ENCODE data around the gene PM20D1. TPM values are rescaled to one million over a fixed set of nuclear protein-coding genes. Genes with fewer than 3 reads are reported as not detected.

Gene PM20D1
- polyA plus RNA-seq, 1 donor: not detected

Other genes starting within 250 kb of the PM20D1 start
- 14.2 TPM for gene ELK4, start 218.1 kb downstream of the PM20D1 start, polyA plus RNA-seq (ENCODE audit: insufficient read length)
- gene SLC45A3, start 169.6 kb downstream of the PM20D1 start, polyA plus RNA-seq (ENCODE audit: insufficient read length): 2.3 TPM
- 219 TPM for gene NUCKS1, start 100.0 kb downstream of the PM20D1 start, polyA plus RNA-seq (ENCODE audit: insufficient read length)
- 3.7 TPM for gene RAB29, start 74.7 kb downstream of the PM20D1 start, polyA plus RNA-seq (ENCODE audit: insufficient read length)
- gene SLC41A1, start 36.9 kb downstream of the PM20D1 start, polyA plus RNA-seq (ENCODE audit: insufficient read length): 37.9 TPM
- 0.05 TPM for gene SLC26A9, start 93.3 kb upstream of the PM20D1 start, polyA plus RNA-seq (ENCODE audit: insufficient read length)
- 12.2 TPM for gene RAB7B, start 153.3 kb upstream of the PM20D1 start, polyA plus RNA-seq (ENCODE audit: insufficient read length)
- gene CTSE, start 173.8 kb upstream of the PM20D1 start, polyA plus RNA-seq (ENCODE audit: insufficient read length): 0.37 TPM
- 0.28 TPM for gene RHEX, start 203.0 kb upstream of the PM20D1 start, polyA plus RNA-seq (ENCODE audit: insufficient read length)